GM23338 (cell line): ENCODE results near the gene CNGA1. TPM values are rescaled to one million over a fixed set of nuclear protein-coding genes. Genes with fewer than 3 reads are reported as not detected.

Experiments
- ATAC-seq: fragments of 200-7000 bp; cut with Tn5 transposase; 3 replicates; pipeline ENCODE4 v1.9.1; 2020
- DNase-seq: peaks from one replicate; pipeline ENCODE4 v3.0.0-alpha.2; 2015; ENCODE audit warnings: low spot score
- H2AFZ ChIP-seq: fragments of 200-600 bp; sonication (generic); 2 replicates; pipeline ENCODE4 v1.8.0; 2016; ENCODE audit warnings: antibody characterized with exemption, mild to moderate bottlenecking, moderate library complexity
- H3F3A ChIP-seq: fragments of 200-600 bp; sonication (generic); replicated peaks from 2 replicates; pipeline ENCODE4 v1.8.0; 2017; ENCODE audit warnings: antibody characterized with exemption, mixed run types, low read depth
- H3K27ac ChIP-seq: fragments of 200-600 bp; sonication (generic); 2 replicates; pipeline ENCODE4 v1.6.1; 2016; ENCODE audit warnings: low read depth
- H3K27me3 ChIP-seq: fragments of 200-600 bp; sonication (generic); 2 replicates; pipeline ENCODE4 v1.8.0; 2016; ENCODE audit warnings: mild to moderate bottlenecking, mixed run types, moderate library complexity; ENCODE audit not compliant: insufficient read depth
- H3K36me3 ChIP-seq: fragments of 200-600 bp; sonication (generic); 2 replicates; pipeline ENCODE4 v1.8.0; 2016; ENCODE audit warnings: mild to moderate bottlenecking; ENCODE audit not compliant: insufficient read depth
- H3K4me1 ChIP-seq: fragments of 200-600 bp; sonication (generic); 2 replicates; pipeline ENCODE4 v1.8.0; 2016; ENCODE audit warnings: mild to moderate bottlenecking, moderate library complexity; ENCODE audit not compliant: insufficient read depth
- H3K4me2 ChIP-seq: fragments of 200-600 bp; sonication (generic); 2 replicates; pipeline ENCODE4 v1.7.1; 2017; ENCODE audit warnings: mixed run types
- H3K4me3 ChIP-seq: fragments of 200-600 bp; sonication (generic); 2 replicates; pipeline ENCODE4 v1.6.1; 2016; ENCODE audit warnings: mixed run types
- H3K79me2 ChIP-seq: fragments of 200-600 bp; sonication (generic); replicated peaks from 2 replicates; pipeline ENCODE4 v1.8.0; 2017; ENCODE audit warnings: mild to moderate bottlenecking; ENCODE audit not compliant: insufficient read depth
- H3K9me2 ChIP-seq: fragments of 200-600 bp; sonication (generic); 2 replicates; pipeline ENCODE4 v1.8.0; 2017; ENCODE audit not compliant: insufficient read depth
- H4K20me1 ChIP-seq: fragments of 200-600 bp; sonication (generic); replicated peaks from 2 replicates; pipeline ENCODE4 v1.8.0; 2017; ENCODE audit warnings: mild to moderate bottlenecking; ENCODE audit not compliant: insufficient read depth
- H3K27ac Mint-ChIP-seq: 2 replicates; pipeline ENCODE4 v1.8.0; 2020; ENCODE audit warnings: inconsistent platforms, mild to moderate bottlenecking, moderate library complexity, mixed read lengths
- H3K27me3 Mint-ChIP-seq: 3 replicates; pipeline ENCODE4 v1.8.0; 2022; ENCODE audit warnings: low read depth, mild to moderate bottlenecking, moderate library complexity, mixed read lengths, inconsistent platforms; ENCODE audit not compliant: insufficient read depth, poor library complexity
- H3K36me3 Mint-ChIP-seq: 3 replicates; pipeline ENCODE4 v1.8.0; 2021; ENCODE audit warnings: low read depth, mild to moderate bottlenecking, inconsistent platforms, moderate library complexity, mixed read lengths
- H3K4me1 Mint-ChIP-seq: 3 replicates; pipeline ENCODE4 v1.8.0; 2020; ENCODE audit warnings: mild to moderate bottlenecking, inconsistent platforms, mixed read lengths
- H3K4me3 Mint-ChIP-seq: 3 replicates; pipeline ENCODE4 v1.8.0; 2021; ENCODE audit warnings: moderate library complexity, mild to moderate bottlenecking, inconsistent platforms, mixed read lengths
- H3K9me3 Mint-ChIP-seq: 3 replicates; pipeline ENCODE4 v1.8.0; 2020; ENCODE audit warnings: moderate library complexity, mild to moderate bottlenecking, inconsistent platforms, mixed read lengths
- CREB1 ChIP-seq: fragments of 250-450 bp; sonication (Bioruptor Pico); IDR thresholded peaks from 2 replicates; pipeline ENCODE4 v1.5.0; 2020; ENCODE audit warnings: low read depth, mild to moderate bottlenecking, moderate library complexity
- CTCF ChIP-seq, 2 experiments: fragments of 200-600 bp in 1 of 2; sonication (generic) in 1 of 2; conservative IDR thresholded peaks; 2 replicates each; pipeline versions ENCODE4 v1.5.1 to v1.6.1; 2016 to 2017; ENCODE audit warnings: antibody characterized with exemption in 2 of 2, low read depth in 2 of 2, mild to moderate bottlenecking in 2 of 2, moderate library complexity in 1 of 2
- EZH2 ChIP-seq: fragments of 200-600 bp; sonication (generic); IDR thresholded peaks from one replicate; pipeline ENCODE4 v1.8.0; 2017; ENCODE audit warnings: antibody characterized with exemption, mild to moderate bottlenecking, low read depth; ENCODE audit not compliant: unreplicated experiment
- NANOG ChIP-seq: IDR thresholded peaks from 2 replicates; pipeline ENCODE4 v1.6.1; 2016; ENCODE audit warnings: antibody characterized with exemption, borderline replicate concordance
- ZNF331 ChIP-seq: fragments of 250-450 bp; sonication (Bioruptor Pico); IDR thresholded peaks from 2 replicates; pipeline ENCODE4 v1.5.0; 2020; ENCODE audit warnings: low read depth, mild to moderate bottlenecking, moderate library complexity
- polyA plus RNA-seq: library from polyadenylated mRNA; unstranded; fragments of >200 nt; fragmentation: Nextera tagmentation; extraction: Ambion mirVana; gene quantifications from 2 replicates; pipeline ENCODE4 v1.2.1, GENCODE V29; 2016
- total RNA-seq: library from RNA; depleted of rRNA; stranded (reverse); fragments of >200 nt; shearing (Covaris generic); gene quantifications from 2 replicates; pipeline ENCODE4 v1.2.3, GENCODE V29; 2014

Gene CNGA1
- total and polyA plus RNA-seq, 2 experiments from 2014 or later: 3.3 to 4.9 TPM

DNA sequence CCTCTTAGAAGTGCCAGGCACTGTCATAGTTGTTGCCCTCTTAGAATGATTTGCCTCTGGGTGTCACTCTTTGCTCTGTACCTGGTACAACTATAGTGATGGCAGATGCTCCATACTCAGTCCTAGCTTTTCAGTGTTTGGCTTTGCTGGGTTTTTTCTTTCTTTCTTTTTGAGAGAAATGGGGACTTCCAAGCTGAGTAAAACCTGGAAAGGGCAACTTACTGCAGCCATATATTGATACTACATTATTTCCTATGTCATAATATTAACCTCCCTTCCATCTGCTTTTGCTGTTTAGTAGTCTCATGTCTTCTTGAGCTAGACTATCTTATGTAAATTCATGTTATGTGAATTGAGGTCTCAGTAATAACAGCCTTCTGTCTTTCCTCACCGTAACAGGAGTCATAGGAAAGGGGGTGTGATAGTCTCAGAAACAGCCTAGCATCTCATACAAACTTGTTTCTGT lies 49.1 kb upstream of the CNGA1 start (continued):
- TF ChIP-seq EZH2: no peak

DNA sequence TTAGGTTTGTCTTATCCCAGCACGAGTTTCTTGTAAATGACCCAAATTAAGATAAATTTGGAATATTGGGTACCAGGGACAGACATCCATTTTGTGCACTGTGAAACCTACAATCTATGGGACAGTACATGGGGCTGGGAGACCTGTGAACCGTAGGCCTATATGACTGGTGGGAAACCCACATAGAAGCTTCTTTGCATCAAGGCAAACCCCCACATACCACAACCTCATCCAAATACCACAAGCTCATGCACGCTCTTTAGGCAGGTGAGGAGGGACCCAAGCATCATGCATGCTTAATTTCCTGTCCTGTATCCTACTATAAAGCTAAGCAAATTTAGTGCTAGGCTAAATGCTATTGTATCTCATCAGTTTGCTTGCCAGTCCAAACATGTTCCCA lies 47.9 kb upstream of the CNGA1 start:
- Histone ChIP-seq H2AFZ (no peak overlapping the region), H3K4me3 (no peak overlapping the region), H3K27me3 (no peaks in the 10 kb centered on the region), H3K9me2 (peaks cover 5% of the 10 kb centered on the region), H3K4me1 (no peaks in the 10 kb centered on the region), H3K36me3 (no peaks in the 10 kb centered on the region), H3K4me2 (no peak overlapping the region), H3K27ac (no peak overlapping the region), H3K79me2 (no peaks in the 10 kb centered on the region), H4K20me1 (no peaks in the 10 kb centered on the region), H3F3A (no peaks in the 10 kb centered on the region)
- Mint-ChIP-seq H3K27me3 (no peaks in the 10 kb centered on the region), H3K4me3 (no peak overlapping the region), H3K4me1 (no peaks in the 10 kb centered on the region), H3K9me3 (peaks cover 7% of the 10 kb centered on the region), H3K27ac (no peak overlapping the region), H3K36me3 (peaks cover 1% of the 10 kb centered on the region; the same call in 2 of the 3 replicates)
- no peak for TF ChIP-seq EZH2
- no peak for TF ChIP-seq ZNF331 (CRISPR knock-in tag)
- TF ChIP-seq CTCF (conservative IDR thresholded peaks at IDR 0.05; ENCODE audit: low read depth in 2 of 2): no peak
- no peak for DNase-seq
- ATAC-seq: no peak

DNA sequence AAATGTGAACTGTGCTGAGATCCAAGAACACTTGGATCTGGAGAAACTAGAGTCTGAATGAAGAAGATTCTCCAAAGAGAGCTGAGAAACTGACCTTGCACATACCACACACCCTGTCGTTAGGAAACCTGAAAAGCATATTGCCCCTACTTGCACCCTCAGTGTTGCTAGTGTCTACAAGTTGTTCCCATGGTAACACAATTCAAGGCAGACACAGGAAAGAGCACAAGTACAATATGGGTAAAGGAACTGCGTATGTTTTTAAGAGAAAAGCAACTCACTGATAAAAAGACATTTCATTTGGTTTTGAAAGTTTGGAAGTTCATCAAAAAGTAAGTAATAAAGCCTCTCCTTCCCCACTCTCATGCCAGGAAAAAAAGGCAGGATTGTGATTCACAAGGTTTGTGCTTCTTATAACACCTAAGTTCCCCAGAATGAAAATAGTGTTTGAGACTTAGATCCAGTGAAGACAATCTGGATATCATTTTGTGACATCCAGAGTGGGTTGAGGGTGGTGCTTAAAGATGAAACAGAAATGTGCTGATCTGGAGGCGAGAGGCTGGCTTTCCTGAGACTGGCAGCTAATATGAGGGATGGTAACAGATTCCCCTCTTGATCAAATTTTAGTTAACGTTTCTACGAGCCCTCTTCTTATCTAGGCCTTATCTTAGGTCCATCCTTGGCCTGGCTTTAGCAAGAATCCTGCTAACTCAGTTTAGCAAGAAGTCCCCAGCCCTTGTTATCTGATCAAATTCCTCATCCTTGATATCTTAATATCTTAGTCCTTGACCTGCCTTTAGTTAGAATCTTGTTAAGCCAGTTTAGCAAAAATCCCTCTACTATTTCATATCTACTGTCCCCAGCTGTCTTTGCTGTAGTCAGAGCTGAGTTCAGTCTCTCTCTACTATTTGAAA lies 42.4 kb upstream of the CNGA1 start:
- Mint-ChIP-seq H3K4me3 (no peak overlapping the region), H3K27ac (no peak overlapping the region), H3K36me3 (peaks cover 10% of the 10 kb centered on the region; the same call in 2 of the 3 replicates)

More for the DNA sequence above, 42.4 kb upstream of the CNGA1 start:
- Histone ChIP-seq H3K4me2 (no peak overlapping the region), H4K20me1 (no peaks in the 10 kb centered on the region), H3K36me3 (no peaks in the 10 kb centered on the region), H3K9me2 (no peaks in the 10 kb centered on the region; the same call in 1 of the 2 replicates), H3K27me3 (no peaks in the 10 kb centered on the region), H2AFZ (no peak overlapping the region), H3K79me2 (no peaks in the 10 kb centered on the region), H3K4me3 (no peak overlapping the region), H3K4me1 (no peaks in the 10 kb centered on the region), H3K27ac (no peak overlapping the region), H3F3A (no peaks in the 10 kb centered on the region)
- H3K9me3 Mint-ChIP-seq: peaks cover 17% of the 10 kb centered on the region
- no peak for TF ChIP-seq CREB1 (CRISPR knock-in tag)
- TF ChIP-seq NANOG: no peak
- no peaks in the 10 kb centered on the region; the same call in 2 of the 3 replicates for H3K4me1 Mint-ChIP-seq
- no peak for ATAC-seq
- no peaks in the 10 kb centered on the region for H3K27me3 Mint-ChIP-seq
- DNase-seq: no peak
